Parietal lobe (tissue), 1 donor: ENCODE results near the gene HSD17B1. TPM values are rescaled to one million over a fixed set of nuclear protein-coding genes. Genes with fewer than 3 reads are reported as not detected.

ENCODE experiments used
- total RNA-seq: library from RNA; depleted of rRNA; stranded (reverse); fragments of >200 nt; gene quantifications from one replicate; pipeline ENCODE4 v1.2.3, GENCODE V29; 2014

The HSD17B1 gene
- total RNA-seq = 1.6 TPM

GRCh38 chr17:42552736-42553135, at the start of gene HSD17B1:
TSS of gene HSD17B1 (plus strand) at chr17:42552923. CDS start at chr17:42552934, 11 bp downstream.

GRCh38 chr17:42536048-42536371, 16.7 kb upstream of the HSD17B1 start, which contains the start of gene NAGLU:
TSS of gene NAGLU (plus strand) at chr17:42536241. CDS start at chr17:42536273, 32 bp downstream.

GRCh38 chr17:42561897-42562387, 9.2 kb downstream of the HSD17B1 start, which contains the start of gene COASY:
TSS of gene COASY (plus strand) at chr17:42562148. CDS start at chr17:42562623, 475 bp downstream.

GRCh38 chr17:42566883-42567573, 14.3 kb downstream of the HSD17B1 start, which contains the start of gene MLX:
TSS of gene MLX (plus strand) at chr17:42567100. CDS start at chr17:42567125, 25 bp downstream.

GRCh38 chr17:42577532-42578281, 25.0 kb downstream of the HSD17B1 start, which contains the start of gene PSMC3IP:
TSS of gene PSMC3IP (minus strand) at chr17:42577729. CDS start at chr17:42577686, 43 bp downstream.

Other genes with a start within 250 kb of the HSD17B1 start
- gene STAT3, start 164.5 kb upstream of the HSD17B1 start, total RNA-seq = 43.2 TPM
- gene CAVIN1, start 129.7 kb upstream of the HSD17B1 start, total RNA-seq = 4.1 TPM
- 330 TPM for gene ATP6V0A1, start 94.0 kb upstream of the HSD17B1 start, total RNA-seq
- gene NAGLU, start 16.7 kb upstream of the HSD17B1 start, total RNA-seq = 14.7 TPM
- gene COASY, start 9.2 kb downstream of the HSD17B1 start, total RNA-seq = 5.9 TPM
- gene MLX, start 14.2 kb downstream of the HSD17B1 start, total RNA-seq = 35.7 TPM
- 6.9 TPM for gene PSMC3IP, start 24.8 kb downstream of the HSD17B1 start, total RNA-seq
- gene RETREG3, start 56.5 kb downstream of the HSD17B1 start, total RNA-seq = 49.8 TPM
- 18.2 TPM for gene TUBG1, start 56.8 kb downstream of the HSD17B1 start, total RNA-seq
- 26.3 TPM for gene TUBG2, start 106.4 kb downstream of the HSD17B1 start, total RNA-seq
- gene PLEKHH3, start 124.1 kb downstream of the HSD17B1 start, total RNA-seq = 4.4 TPM
- 0.94 TPM for gene CCR10, start 128.9 kb downstream of the HSD17B1 start, total RNA-seq
- gene CNTNAP1, start 129.6 kb downstream of the HSD17B1 start, total RNA-seq = 12.5 TPM
- gene EZH1, start 192.1 kb downstream of the HSD17B1 start, total RNA-seq = 68.9 TPM
- 9.1 TPM for gene RAMP2, start 208.3 kb downstream of the HSD17B1 start, total RNA-seq
- gene VPS25, start 220.5 kb downstream of the HSD17B1 start, total RNA-seq = 24.4 TPM
- gene WNK4, start 227.7 kb downstream of the HSD17B1 start, total RNA-seq = not detected
- 65.7 TPM for gene COA3, start 245.8 kb downstream of the HSD17B1 start, total RNA-seq
- gene CNTD1, start 245.9 kb downstream of the HSD17B1 start, total RNA-seq = 0.31 TPM